DND-41 (cell line): ENCODE results near the gene SH3RF3.

Experiments
- ATAC-seq: fragments of 200-7000 bp; cut with Tn5 transposase; 3 replicates; pipeline ENCODE4 v1.9.1; 2021; ENCODE audit warnings: low read depth; ENCODE audit not compliant: insufficient read depth
- DNase-seq: peaks from one replicate; pipeline ENCODE4 v3.0.0-alpha.2; 2020
- H2AFZ ChIP-seq: 2 replicates; pipeline ENCODE4 v1.6.0; 2012; ENCODE audit warnings: low read depth, low read length
- H3K27ac ChIP-seq: 2 replicates; pipeline ENCODE4 v1.5.1; 2012; ENCODE audit warnings: low read length, inconsistent platforms
- H3K27me3 ChIP-seq: fragments of 200-600 bp; sonication (generic); 2 replicates; pipeline ENCODE4 v1.6.0; 2012; ENCODE audit warnings: low read length, mild to moderate bottlenecking, inconsistent platforms; ENCODE audit not compliant: insufficient read depth, poor library complexity
- H3K36me3 ChIP-seq: 2 replicates; pipeline ENCODE4 v1.5.1; 2012; ENCODE audit warnings: low read length, inconsistent platforms; ENCODE audit not compliant: insufficient read depth
- H3K4me1 ChIP-seq: 2 replicates; pipeline ENCODE4 v1.5.1; 2012; ENCODE audit warnings: mild to moderate bottlenecking, low read length; ENCODE audit not compliant: insufficient read depth
- H3K4me2 ChIP-seq: 2 replicates; pipeline ENCODE4 v1.6.0; 2012; ENCODE audit warnings: mild to moderate bottlenecking, moderate library complexity, low read length, inconsistent platforms; ENCODE audit not compliant: insufficient read depth
- H3K4me3 ChIP-seq, 2 experiments: fragments of 200-600 bp in 1 of 2; shearing (Covaris generic) in 1 of 2; 2 replicates each; pipeline ENCODE4 v1.5.1; 2012 to 2016; ENCODE audit warnings: inconsistent platforms in 2 of 2, low read length in 2 of 2, mild to moderate bottlenecking in 2 of 2, low read depth in 1 of 2, moderate library complexity in 1 of 2
- H3K79me2 ChIP-seq: 2 replicates; pipeline ENCODE4 v1.6.0; 2012; ENCODE audit warnings: low read length, inconsistent platforms; ENCODE audit not compliant: insufficient read depth
- H3K9ac ChIP-seq: 2 replicates; pipeline ENCODE4 v1.6.0; 2012; ENCODE audit warnings: low read depth, mild to moderate bottlenecking, inconsistent platforms, low read length, moderate library complexity
- H3K9me3 ChIP-seq: 2 replicates; pipeline ENCODE4 v1.5.1; 2012; ENCODE audit warnings: low read length, moderate library complexity, mild to moderate bottlenecking, inconsistent platforms; ENCODE audit not compliant: insufficient read depth, severe bottlenecking
- H4K20me1 ChIP-seq: 2 replicates; pipeline ENCODE4 v1.6.0; 2012; ENCODE audit warnings: low read length; ENCODE audit not compliant: insufficient read depth
- CTCF ChIP-seq: IDR thresholded peaks from 2 replicates; pipeline ENCODE4 v1.5.1; 2012; ENCODE audit warnings: borderline replicate concordance, low read length, moderate library complexity, mild to moderate bottlenecking; ENCODE audit not compliant: poor library complexity, severe bottlenecking; ENCODE audit errors: extremely low read depth
- EZH2 ChIP-seq: IDR thresholded peaks from 3 replicates; pipeline ENCODE4 v1.6.1; 2012; ENCODE audit warnings: borderline replicate concordance, low read depth, mild to moderate bottlenecking, moderate library complexity, low read length, inconsistent platforms; ENCODE audit not compliant: severe bottlenecking

Gene SH3RF3

GRCh38 chr2:109171444-109172334, 42.7 kb downstream of the SH3RF3 start:
- H3K36me3 ChIP-seq, result no peaks in the 10 kb centered on the region
- DNase-seq (no peak), ATAC-seq (no peak)
- H3K4me2 ChIP-seq, result no peak overlapping the region
- H3K79me2 ChIP-seq, result no peaks in the 10 kb centered on the region
- no peak overlapping the region for H3K27ac ChIP-seq
- peaks cover 3% of the 10 kb centered on the region for H3K9me3 ChIP-seq
- H2AFZ ChIP-seq, result no peak overlapping the region
- H3K27me3 ChIP-seq, result peaks cover 14% of the 10 kb centered on the region
- no peaks in the 10 kb centered on the region for H4K20me1 ChIP-seq
- H3K4me3 ChIP-seq, result no peak overlapping the region
- peaks cover 5% of the 10 kb centered on the region for H3K4me1 ChIP-seq
- H3K9ac ChIP-seq, result no peak overlapping the region
- TF ChIP-seq CTCF, result no peak
- no peak for TF ChIP-seq EZH2

GRCh38 chr2:109172556-109173105, 43.6 kb downstream of the SH3RF3 start:
- TF ChIP-seq EZH2 (no peak), CTCF (no peak)
- no peak for ATAC-seq
- H3K27ac ChIP-seq, result no peak overlapping the region
- H3K4me1 ChIP-seq, result peaks cover 5% of the 10 kb centered on the region
- H3K27me3 ChIP-seq, result peaks cover 15% of the 10 kb centered on the region
- DNase-seq, result no peak
- H3K9ac ChIP-seq, result no peak overlapping the region
- H3K36me3 ChIP-seq, result no peaks in the 10 kb centered on the region
- H3K79me2 ChIP-seq, result no peaks in the 10 kb centered on the region
- peaks cover 3% of the 10 kb centered on the region for H3K9me3 ChIP-seq
- H3K4me2 ChIP-seq, result no peak overlapping the region
- H3K4me3 ChIP-seq, result no peak overlapping the region
- H4K20me1 ChIP-seq, result no peaks in the 10 kb centered on the region
- H2AFZ ChIP-seq, result no peak overlapping the region

- Histone ChIP-seq H3K27me3 (peaks cover 14% of the 10 kb centered on the region), H3K27ac (no peak overlapping the region), H4K20me1 (no peaks in the 10 kb centered on the region), H3K79me2 (no peaks in the 10 kb centered on the region), H3K4me3 (no peak overlapping the region), H3K9me3 (peaks cover 3% of the 10 kb centered on the region), H3K9ac (no peak overlapping the region), H3K4me2 (no peak overlapping the region), H2AFZ (no peak overlapping the region), H3K4me1 (peaks cover 5% of the 10 kb centered on the region), H3K36me3 (no peaks in the 10 kb centered on the region)
- TF ChIP-seq CTCF (no peak), EZH2 (no peak)
- ATAC-seq (peak; percentile 50), DNase-seq (no peak)
These were observed 44.5 kb downstream of the SH3RF3 start for GRCh38 chr2:109173311-109174171.
